Measurements from ENCODE around the gene EHHADH.

EHHADH gene

GRCh38 chr3:185188816-185189215 lies 65.0 kb downstream of the EHHADH start:
- no peak for DNase-seq

DNA sequence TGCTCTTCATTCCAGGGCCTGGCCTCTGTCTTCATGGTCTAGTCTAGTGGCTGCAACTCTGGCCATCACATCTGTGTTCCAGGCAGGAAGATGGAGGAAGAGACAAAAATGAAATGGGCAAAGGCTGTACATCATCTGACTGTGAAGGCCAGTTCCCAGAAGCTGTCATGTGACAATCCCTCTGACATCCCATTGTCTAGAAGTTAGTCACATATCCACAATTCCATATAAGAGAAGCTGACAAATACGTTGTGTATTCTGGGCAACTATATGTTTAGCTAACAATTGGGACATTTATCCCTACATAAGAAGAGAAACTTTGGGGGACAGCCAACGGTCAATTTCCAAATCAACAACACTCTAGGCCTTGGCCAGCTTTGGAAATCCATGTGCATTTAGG lies 66.5 kb downstream of the EHHADH start:
- DNase-seq: no peak

DNA sequence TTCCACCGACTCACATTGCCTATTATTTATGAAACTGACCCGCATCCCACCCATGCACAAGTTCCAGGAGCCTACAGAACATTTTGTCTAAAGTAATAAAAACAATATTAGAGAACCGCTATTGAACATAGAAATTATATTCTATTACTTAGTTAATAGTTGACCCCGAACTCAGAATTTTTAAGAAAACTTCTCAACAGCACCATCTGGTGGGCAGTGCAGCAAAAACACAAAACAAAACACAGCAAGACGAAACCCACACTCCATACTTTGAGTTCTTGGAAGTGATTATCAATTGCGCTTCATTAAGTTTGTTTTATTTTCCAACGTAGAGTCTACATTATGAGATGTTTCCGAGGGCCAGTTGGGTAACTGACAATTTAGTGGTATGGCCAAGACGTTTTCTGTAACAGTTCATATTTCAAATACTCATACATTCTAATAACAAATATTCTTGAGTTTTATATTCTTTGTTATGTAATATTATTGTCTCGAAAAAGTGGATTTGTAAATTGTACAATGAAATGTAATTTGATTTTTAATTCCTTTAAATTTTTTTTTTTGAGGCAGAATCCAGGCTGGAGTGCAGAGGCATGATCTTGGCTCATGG lies 77.0 kb downstream of the EHHADH start:
- no peak for DNase-seq

- DNase-seq: peak; percentile 18
Measured at GRCh38 chr3:185175370-185175987, 78.4 kb downstream of the EHHADH start.

DNA sequence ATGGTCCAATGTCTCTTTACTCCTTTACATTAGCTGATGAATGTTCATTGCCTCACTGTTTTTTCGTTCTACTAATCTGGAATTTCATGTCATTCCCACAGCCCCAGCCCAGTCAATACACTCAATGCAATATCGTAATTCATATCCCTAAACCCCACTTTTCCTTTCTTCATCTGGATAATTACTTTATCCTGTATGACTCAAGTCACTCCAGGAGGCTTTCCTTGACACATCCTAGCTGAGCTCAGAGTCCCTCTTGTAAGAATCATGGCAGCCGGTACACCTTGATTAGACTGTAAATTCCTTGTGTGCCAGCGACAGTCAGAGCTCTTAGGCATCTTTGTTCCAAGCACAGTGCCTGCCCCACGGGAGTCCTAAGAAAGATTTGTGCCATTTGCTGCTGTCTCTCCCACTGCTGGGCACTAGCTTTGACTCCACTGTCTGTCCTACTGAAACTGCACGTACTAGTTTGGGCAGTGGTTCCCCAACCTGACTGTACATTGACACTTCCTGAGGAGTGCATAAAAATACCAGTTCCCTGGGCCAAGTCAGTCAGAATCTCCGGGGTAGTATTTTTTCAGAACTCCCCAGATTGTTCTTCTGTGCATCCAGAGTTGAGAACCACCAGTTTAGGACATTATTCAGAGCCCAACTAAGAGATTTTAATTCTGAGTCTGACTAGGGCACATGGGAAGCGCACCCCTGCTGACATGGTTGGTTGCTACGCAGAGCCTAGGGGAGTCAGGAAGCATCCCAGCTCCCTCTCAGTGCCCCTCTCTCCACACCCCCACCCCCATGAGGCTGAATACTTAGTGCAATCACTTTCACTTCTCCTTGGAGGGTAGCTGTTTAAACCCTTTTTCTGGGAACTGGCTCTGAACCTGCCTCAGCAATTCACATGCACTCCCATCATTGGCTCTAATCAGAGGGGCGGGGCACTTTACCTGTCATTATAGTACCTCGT lies 81.5 kb downstream of the EHHADH start:
- no peak for DNase-seq

- no peak for DNase-seq
Measured at GRCh38 chr3:185164428-185165217, 89.2 kb downstream of the EHHADH start.

- no peak for DNase-seq
Measured at GRCh38 chr3:185162634-185163033, 91.2 kb downstream of the EHHADH start.

DNA sequence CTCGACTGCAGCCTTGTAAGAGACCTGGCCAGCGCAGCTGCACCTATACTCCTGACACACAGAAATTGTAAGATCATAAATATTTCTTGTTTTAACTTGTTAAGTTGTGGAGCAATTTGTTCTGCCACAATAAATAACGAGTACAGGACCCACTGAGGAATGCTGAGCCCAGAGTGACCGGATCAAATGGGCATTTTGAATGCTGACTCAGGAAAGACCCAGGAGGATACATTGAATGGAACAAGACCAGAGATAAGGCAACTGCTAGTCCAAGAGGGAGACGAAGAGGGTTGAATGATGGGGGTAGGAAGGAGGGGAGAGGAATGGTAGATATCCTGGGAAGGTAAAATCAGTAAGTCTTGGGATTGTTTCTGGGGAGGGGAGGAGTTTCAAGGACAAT lies 92.1 kb downstream of the EHHADH start:
- no peak for DNase-seq

GRCh38 chr3:185157347-185157746 lies 96.5 kb downstream of the EHHADH start:
- DNase-seq: no peak

DNA sequence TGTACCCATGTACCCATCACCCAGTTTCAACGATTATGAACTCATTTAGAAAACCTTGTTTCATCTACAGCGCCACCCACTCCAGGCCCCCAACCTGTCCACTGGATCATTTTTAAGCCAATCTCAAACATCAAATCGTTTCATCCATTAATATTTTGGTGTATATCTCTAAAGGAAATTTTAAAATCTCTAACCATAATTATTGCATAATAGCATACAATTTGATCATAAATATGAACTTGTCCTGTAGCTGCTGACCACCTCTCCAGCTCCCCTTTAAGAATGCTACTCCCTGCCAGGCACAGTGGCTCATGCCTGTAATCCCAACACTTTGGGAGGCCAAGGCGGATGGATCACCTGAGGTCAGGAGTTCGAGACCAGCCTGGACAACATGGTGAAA lies 98.2 kb downstream of the EHHADH start:
- no peak for DNase-seq

- DNase-seq: no peak
Measured at GRCh38 chr3:185153861-185154629, 99.8 kb downstream of the EHHADH start.

GRCh38 chr3:185153171-185153771 lies 100.6 kb downstream of the EHHADH start:
- DNase-seq: no peak

GRCh38 chr3:185152410-185153170 lies 101.3 kb downstream of the EHHADH start, which contains the start of gene C3orf70:
Gene C3orf70, minus strand, starts transcription at chr3:185153060. Its CDS starts 237 bp downstream, at chr3:185152823.
- DNase-seq: no peak

DNA sequence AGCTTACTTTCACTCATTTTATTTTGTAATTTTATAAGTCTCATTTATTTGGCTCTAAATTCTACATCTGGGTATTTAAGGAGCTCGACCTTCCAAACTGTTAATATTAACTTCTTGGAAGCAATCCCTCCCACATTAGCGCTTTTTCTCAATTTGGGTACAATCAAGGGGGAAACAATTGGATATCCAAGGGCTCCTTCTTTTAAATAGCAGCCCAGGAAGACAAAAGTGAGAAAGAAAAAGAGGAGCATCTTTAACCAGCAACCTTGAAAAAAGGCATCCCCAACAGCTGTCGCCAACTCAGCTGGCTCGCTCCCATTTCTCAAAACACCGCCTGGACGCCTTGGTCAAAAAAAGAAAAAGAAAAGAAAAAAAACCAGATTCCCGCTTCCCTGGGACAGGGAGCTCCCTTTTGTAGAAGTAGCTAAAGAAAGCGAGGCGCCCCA lies 101.9 kb downstream of the EHHADH start:
- DNase-seq: no peak

- no peak for DNase-seq
Measured at GRCh38 chr3:185151101-185151963, 102.5 kb downstream of the EHHADH start.

- DNase-seq: no peak
Measured at GRCh38 chr3:185150561-185150960, 103.3 kb downstream of the EHHADH start.

DNA sequence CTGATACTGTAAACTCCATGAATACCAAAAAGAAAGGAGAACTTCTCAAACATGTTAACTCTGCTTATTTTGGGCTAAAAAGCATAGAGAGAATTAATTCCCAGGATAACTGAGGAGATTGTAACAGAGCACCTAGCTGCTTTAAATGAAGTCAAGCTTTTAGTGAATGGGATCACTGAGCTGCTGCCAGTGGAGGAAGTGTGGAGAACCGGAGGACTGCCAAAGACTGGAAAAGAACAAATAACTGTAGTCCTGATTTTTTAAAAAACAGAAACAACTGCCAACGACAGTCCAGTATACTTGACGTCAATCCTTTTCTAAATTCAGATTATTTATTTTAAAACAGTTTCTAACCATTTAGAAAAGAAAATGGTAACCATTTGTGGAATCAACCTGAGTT lies 104.3 kb downstream of the EHHADH start:
- DNase-seq: no peak

DNA sequence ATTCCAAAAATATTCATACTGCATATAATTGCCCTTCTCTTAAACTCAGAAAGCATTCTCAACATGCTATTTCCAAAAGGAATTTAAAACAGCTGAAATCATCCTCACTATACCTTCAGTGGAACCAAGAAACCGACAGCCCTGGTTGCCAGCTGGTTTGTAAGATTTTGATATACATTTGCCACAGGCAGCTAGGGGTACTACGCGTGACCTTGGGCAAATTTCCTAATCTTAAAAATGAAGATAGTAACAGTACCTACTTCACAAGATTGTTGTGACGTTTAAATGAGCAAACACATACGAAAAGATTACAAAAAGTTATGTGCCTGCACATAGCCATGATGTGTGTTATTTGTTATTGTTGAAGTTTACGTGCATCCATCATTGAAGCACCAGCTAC lies 108.3 kb downstream of the EHHADH start:
- no peak for DNase-seq

GRCh38 chr3:185144784-185145183 lies 109.1 kb downstream of the EHHADH start:
- no peak for DNase-seq

All from CD4-positive, alpha-beta T cell treated with Interleukin-15 for 1 hour (primary cell).